Ishikawa (cell line): ENCODE measurements around the gene SLC2A4.
A peak's percentile ranks its signal among the peaks of the same experiment; 100 is the strongest.

Experiments
- CEBPB ChIP-seq: IDR thresholded peaks from 2 replicates; pipeline ENCODE4 v1.6.1; 2012
- CREB1 ChIP-seq: IDR thresholded peaks from 2 replicates; pipeline ENCODE4 v1.6.1; 2012; ENCODE audit warnings: low read depth
- EGR1 ChIP-seq: IDR thresholded peaks from 2 replicates; pipeline ENCODE4 v1.6.1; 2012
- EP300 ChIP-seq: IDR thresholded peaks from 2 replicates; pipeline ENCODE4 v1.6.1; 2012; ENCODE audit warnings: borderline replicate concordance
- FOXM1 ChIP-seq: IDR thresholded peaks from 2 replicates; pipeline ENCODE4 v1.6.1; 2012; ENCODE audit warnings: low read depth, borderline replicate concordance
- MAX ChIP-seq: IDR thresholded peaks from 2 replicates; pipeline ENCODE4 v1.6.1; 2012
- NFIC ChIP-seq: IDR thresholded peaks from 2 replicates; pipeline ENCODE4 v1.6.1; 2012
- RAD21 ChIP-seq: IDR thresholded peaks from 2 replicates; pipeline ENCODE4 v1.6.1; 2012; ENCODE audit warnings: low read depth
- REST ChIP-seq: IDR thresholded peaks from 2 replicates; pipeline ENCODE4 v1.6.1; 2012; ENCODE audit warnings: low read depth, mild to moderate bottlenecking
- TAF1 ChIP-seq: IDR thresholded peaks from 2 replicates; pipeline ENCODE4 v1.6.1; 2012; ENCODE audit warnings: low read depth, mild to moderate bottlenecking
- TCF12 ChIP-seq: IDR thresholded peaks from 2 replicates; pipeline ENCODE4 v1.6.1; 2012; ENCODE audit warnings: low read depth
- TEAD4 ChIP-seq: IDR thresholded peaks from 2 replicates; pipeline ENCODE4 v1.6.1; 2012
- USF1 ChIP-seq: IDR thresholded peaks from 2 replicates; pipeline ENCODE4 v1.6.1; 2012
- YY1 ChIP-seq: IDR thresholded peaks from 2 replicates; pipeline ENCODE4 v1.6.1; 2012; ENCODE audit warnings: low read depth
- ZBTB7A ChIP-seq: IDR thresholded peaks from 2 replicates; pipeline ENCODE4 v1.6.1; 2012; ENCODE audit warnings: low read depth

The SLC2A4 gene

GRCh38 chr17:7314719-7315569 is 33.4 kb downstream of the SLC2A4 start, which contains the start of gene GPS2:
GPS2 (minus strand) TSS chr17:7315360; CDS start chr17:7315052, 308 bp downstream.
- no peak for TF ChIP-seq NFIC
- 0 out of 2 replicates have a peak, but pooled peaks have one; percentile 17 for TF ChIP-seq EP300
- TF ChIP-seq MAX = peak; percentile 68
- TF ChIP-seq FOXM1 = no peak
- TF ChIP-seq TCF12 = peak; percentile 57; the same call in 1 of the 2 replicates
- peak; percentile 69; the same call in 1 of the 2 replicates for TF ChIP-seq YY1
- TF ChIP-seq TEAD4 = no peak
- no peak for TF ChIP-seq CEBPB
- peak; percentile 71 for TF ChIP-seq USF1
- no peak for TF ChIP-seq ZBTB7A
- TF ChIP-seq EGR1 = no peak
- peak; percentile 84 for TF ChIP-seq CREB1
- TF ChIP-seq TAF1 = peak; percentile 79
- TF ChIP-seq RAD21 = no peak; the same call in 1 of the 2 replicates
- TF ChIP-seq REST = peak; percentile 87

- TF ChIP-seq EP300 (0 out of 2 replicates have a peak, but pooled peaks have one; percentile 5), NFIC (no peak)
These were observed 34.2 kb downstream of the SLC2A4 start for GRCh38 chr17:7315570-7316235.

- no peak for TF ChIP-seq USF1
- TF ChIP-seq RAD21 = no peak
- TF ChIP-seq TEAD4 = no peak
- TF ChIP-seq ZBTB7A = no peak
- no peak for TF ChIP-seq EGR1
- no peak for TF ChIP-seq MAX
- TF ChIP-seq TCF12 = no peak
- no peak for TF ChIP-seq CREB1
- TF ChIP-seq TAF1 = no peak
- TF ChIP-seq CEBPB = no peak
- no peak for TF ChIP-seq YY1
- no peak for TF ChIP-seq FOXM1
- TF ChIP-seq NFIC = no peak
- TF ChIP-seq REST = no peak
- no peak for TF ChIP-seq EP300
These were observed 35.8 kb downstream of the SLC2A4 start for GRCh38 chr17:7317161-7317803.

GRCh38 chr17:7318121-7318860 is 36.8 kb downstream of the SLC2A4 start:
- TF ChIP-seq TAF1 = no peak
- TF ChIP-seq EGR1 = no peak
- no peak for TF ChIP-seq ZBTB7A
- TF ChIP-seq FOXM1 = no peak
- TF ChIP-seq CEBPB = no peak
- no peak for TF ChIP-seq NFIC
- TF ChIP-seq REST = no peak
- no peak for TF ChIP-seq TEAD4
- no peak for TF ChIP-seq USF1
- TF ChIP-seq RAD21 = no peak
- no peak for TF ChIP-seq EP300
- TF ChIP-seq CREB1 = no peak
- no peak for TF ChIP-seq MAX
- no peak for TF ChIP-seq TCF12
- TF ChIP-seq YY1 = no peak
